ENCODE measurements around the gene MRPL41.
A peak's percentile ranks its signal among the peaks of the same experiment; 100 is the strongest.

MRPL41 gene

GRCh38 chr9:137579259-137579604 is 27.6 kb downstream of the MRPL41 start:
- Histone ChIP-seq H3K9ac (ENCODE audit: low read length) (no peak overlapping the region), H3K27me3 (ENCODE audit: control insufficient read depth in 1 of 2, insufficient read depth in 2 of 2, low read length in 2 of 2) (no peaks in the 10 kb centered on the region), H3K36me3 (ENCODE audit: insufficient read depth, low read length) (peaks cover 36% of the 10 kb centered on the region), H3K4me3 (ENCODE audit: low read depth in 1 of 2, low read length in 2 of 2) (peak overlapping the region; percentile 73 to 89), H3K9me3 (ENCODE audit: low read length) (no peaks in the 10 kb centered on the region), H3K27ac (ENCODE audit: low read depth, low read length) (peak overlapping the region; percentile 93), H3K4me1 (ENCODE audit: insufficient read depth, low read length) (peaks cover 21% of the 10 kb centered on the region)

GRCh38 chr9:137580209-137580953 is 28.7 kb downstream of the MRPL41 start:
- no peaks in the 10 kb centered on the region for H3K9me3 ChIP-seq (ENCODE audit: low read length)
- H3K9ac ChIP-seq (ENCODE audit: low read length) = no peak overlapping the region
- H3K4me1 ChIP-seq (ENCODE audit: insufficient read depth, low read length) = peaks cover 21% of the 10 kb centered on the region
- H3K27me3 ChIP-seq (ENCODE audit: control insufficient read depth in 1 of 2, insufficient read depth in 2 of 2, low read length in 2 of 2) = no peaks in the 10 kb centered on the region
- H3K4me3 ChIP-seq (ENCODE audit: low read depth in 1 of 2, low read length in 2 of 2) = no peak overlapping the region
- H3K27ac ChIP-seq (ENCODE audit: low read depth, low read length) = no peak overlapping the region
- H3K36me3 ChIP-seq (ENCODE audit: insufficient read depth, low read length) = peaks cover 25% of the 10 kb centered on the region

- Histone ChIP-seq H3K9ac (ENCODE audit: low read length) (no peak overlapping the region), H3K4me1 (ENCODE audit: insufficient read depth, low read length) (peaks cover 17% of the 10 kb centered on the region), H3K36me3 (ENCODE audit: insufficient read depth, low read length) (peaks cover 25% of the 10 kb centered on the region), H3K27me3 (ENCODE audit: control insufficient read depth in 1 of 2, insufficient read depth in 2 of 2, low read length in 2 of 2) (no peaks in the 10 kb centered on the region), H3K9me3 (ENCODE audit: low read length) (no peaks in the 10 kb centered on the region), H3K4me3 (ENCODE audit: low read depth in 1 of 2, low read length in 2 of 2) (no peak overlapping the region), H3K27ac (ENCODE audit: low read depth, low read length) (no peak overlapping the region)
Observed at GRCh38 chr9:137580954-137581322, 29.3 kb downstream of the MRPL41 start.

DNA sequence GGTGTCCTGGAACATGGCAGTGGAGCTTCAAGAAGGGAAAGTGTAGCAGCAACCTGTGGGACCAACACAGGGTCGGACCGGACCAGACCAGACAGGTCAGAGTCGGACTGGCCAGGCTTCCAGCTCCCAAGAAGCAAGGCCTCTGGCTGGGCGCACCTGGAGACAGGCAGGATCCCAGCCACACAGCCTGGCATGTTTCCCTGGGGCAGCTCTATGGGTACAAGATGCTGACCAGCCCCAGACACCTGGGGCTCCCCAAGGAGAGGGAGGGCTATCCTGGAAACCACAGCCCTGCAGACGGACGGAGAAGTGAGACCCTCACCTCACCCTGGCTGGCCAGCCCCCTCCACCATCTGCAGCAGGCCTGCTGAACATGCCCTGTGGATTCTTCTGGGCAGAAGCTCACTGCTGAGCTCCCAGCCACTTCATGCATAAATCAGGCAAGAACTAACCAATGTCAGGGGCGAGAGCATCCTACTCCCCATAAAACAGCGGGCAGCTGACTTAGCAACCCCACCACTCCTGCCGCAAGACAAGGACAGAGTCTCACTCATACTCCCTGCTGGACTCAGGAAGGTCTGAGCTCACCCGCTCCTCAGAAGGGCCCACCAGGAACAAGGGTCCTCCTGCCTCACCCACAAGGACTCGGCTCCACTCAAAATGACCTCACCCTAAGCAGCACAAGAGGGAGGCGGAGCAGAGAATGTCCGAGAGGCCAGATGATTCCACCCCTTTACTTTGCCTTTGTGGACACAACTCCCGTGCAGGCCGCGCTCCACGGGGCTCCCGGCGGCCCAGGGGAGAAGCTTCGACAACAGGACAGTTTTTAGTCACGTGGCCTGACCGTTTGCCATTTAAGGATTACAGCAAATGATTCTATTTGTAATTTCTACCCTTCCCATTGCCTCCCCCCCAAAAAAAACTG is 29.9 kb downstream of the MRPL41 start:
- H3K9me3 ChIP-seq (ENCODE audit: low read length) = no peaks in the 10 kb centered on the region
- H3K27ac ChIP-seq (ENCODE audit: low read depth, low read length) = no peak overlapping the region
- H3K36me3 ChIP-seq (ENCODE audit: insufficient read depth, low read length) = peaks cover 28% of the 10 kb centered on the region
- H3K4me3 ChIP-seq (ENCODE audit: low read depth in 1 of 2, low read length in 2 of 2) = no peak overlapping the region
- peaks cover 13% of the 10 kb centered on the region for H3K4me1 ChIP-seq (ENCODE audit: insufficient read depth, low read length)
- H3K9ac ChIP-seq (ENCODE audit: low read length) = no peak overlapping the region
- H3K27me3 ChIP-seq (ENCODE audit: control insufficient read depth in 1 of 2, insufficient read depth in 2 of 2, low read length in 2 of 2) = no peaks in the 10 kb centered on the region

- H3K9ac ChIP-seq (ENCODE audit: low read length) = no peak overlapping the region
- H3K36me3 ChIP-seq (ENCODE audit: insufficient read depth, low read length) = peaks cover 36% of the 10 kb centered on the region
- H3K27me3 ChIP-seq (ENCODE audit: control insufficient read depth in 1 of 2, insufficient read depth in 2 of 2, low read length in 2 of 2) = no peaks in the 10 kb centered on the region
- no peak overlapping the region for H3K4me3 ChIP-seq (ENCODE audit: low read depth in 1 of 2, low read length in 2 of 2)
- no peaks in the 10 kb centered on the region for H3K9me3 ChIP-seq (ENCODE audit: low read length)
- no peak overlapping the region for H3K27ac ChIP-seq (ENCODE audit: low read depth, low read length)
- H3K4me1 ChIP-seq (ENCODE audit: insufficient read depth, low read length) = peaks cover 7% of the 10 kb centered on the region
Observed at GRCh38 chr9:137582286-137582860, 30.7 kb downstream of the MRPL41 start.

DNA sequence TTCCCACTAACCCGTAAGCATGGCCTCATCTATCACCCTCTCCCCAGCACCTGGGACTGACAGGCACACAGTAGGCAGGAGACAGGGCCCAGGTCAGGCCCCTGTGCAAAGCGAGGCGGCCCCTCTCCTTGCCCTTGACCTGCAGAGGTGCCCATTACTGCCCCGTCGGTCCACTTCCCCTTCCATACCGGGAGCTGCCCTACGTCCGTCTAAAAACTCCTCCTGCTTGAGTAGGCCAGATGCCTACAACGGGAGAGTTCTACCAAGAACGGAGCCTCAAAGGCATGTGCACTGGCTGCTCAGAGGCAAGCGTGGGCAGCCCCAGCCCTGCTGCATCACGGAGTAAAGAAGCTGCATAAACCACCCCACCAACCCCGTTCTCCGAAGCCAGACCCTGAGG is 31.7 kb downstream of the MRPL41 start:
- Histone ChIP-seq H3K4me3 (ENCODE audit: low read depth in 1 of 2, low read length in 2 of 2) (no peak overlapping the region), H3K4me1 (ENCODE audit: insufficient read depth, low read length) (no peaks in the 10 kb centered on the region), H3K36me3 (ENCODE audit: insufficient read depth, low read length) (peaks cover 41% of the 10 kb centered on the region), H3K27me3 (ENCODE audit: control insufficient read depth in 1 of 2, insufficient read depth in 2 of 2, low read length in 2 of 2) (no peaks in the 10 kb centered on the region), H3K9me3 (ENCODE audit: low read length) (no peaks in the 10 kb centered on the region), H3K27ac (ENCODE audit: low read depth, low read length) (no peak overlapping the region), H3K9ac (ENCODE audit: low read length) (no peak overlapping the region)

- no peak overlapping the region for H3K9ac ChIP-seq (ENCODE audit: low read length)
- peaks cover 4% of the 10 kb centered on the region for H3K4me1 ChIP-seq (ENCODE audit: insufficient read depth, low read length)
- no peaks in the 10 kb centered on the region for H3K27me3 ChIP-seq (ENCODE audit: control insufficient read depth in 1 of 2, insufficient read depth in 2 of 2, low read length in 2 of 2)
- H3K36me3 ChIP-seq (ENCODE audit: insufficient read depth, low read length) = peaks cover 41% of the 10 kb centered on the region
- H3K9me3 ChIP-seq (ENCODE audit: low read length) = no peaks in the 10 kb centered on the region
- no peak overlapping the region for H3K27ac ChIP-seq (ENCODE audit: low read depth, low read length)
- H3K4me3 ChIP-seq (ENCODE audit: low read depth in 1 of 2, low read length in 2 of 2) = no peak overlapping the region
Observed at GRCh38 chr9:137583957-137584356, 32.3 kb downstream of the MRPL41 start.

GRCh38 chr9:137586854-137587253 is 35.2 kb downstream of the MRPL41 start:
- Histone ChIP-seq H3K9me3 (ENCODE audit: low read length) (no peaks in the 10 kb centered on the region), H3K36me3 (ENCODE audit: insufficient read depth, low read length) (peaks cover 41% of the 10 kb centered on the region), H3K4me1 (ENCODE audit: insufficient read depth, low read length) (peaks cover 15% of the 10 kb centered on the region), H3K4me3 (ENCODE audit: low read depth in 1 of 2, low read length in 2 of 2) (no peak overlapping the region), H3K27me3 (ENCODE audit: control insufficient read depth in 1 of 2, insufficient read depth in 2 of 2, low read length in 2 of 2) (no peaks in the 10 kb centered on the region), H3K27ac (ENCODE audit: low read depth, low read length) (no peak overlapping the region), H3K9ac (ENCODE audit: low read length) (no peak overlapping the region)

- H3K27me3 ChIP-seq (ENCODE audit: control insufficient read depth in 1 of 2, insufficient read depth in 2 of 2, low read length in 2 of 2) = no peaks in the 10 kb centered on the region
- peaks cover 30% of the 10 kb centered on the region for H3K36me3 ChIP-seq (ENCODE audit: insufficient read depth, low read length)
- H3K9me3 ChIP-seq (ENCODE audit: low read length) = no peaks in the 10 kb centered on the region
- no peak overlapping the region for H3K9ac ChIP-seq (ENCODE audit: low read length)
- peaks cover 15% of the 10 kb centered on the region for H3K4me1 ChIP-seq (ENCODE audit: insufficient read depth, low read length)
- H3K27ac ChIP-seq (ENCODE audit: low read depth, low read length) = no peak overlapping the region
- no peak overlapping the region for H3K4me3 ChIP-seq (ENCODE audit: low read depth in 1 of 2, low read length in 2 of 2)
Observed at GRCh38 chr9:137588311-137588710, 36.6 kb downstream of the MRPL41 start.

GRCh38 chr9:137588891-137589290 is 37.2 kb downstream of the MRPL41 start:
- Histone ChIP-seq H3K4me3 (ENCODE audit: low read depth in 1 of 2, low read length in 2 of 2) (peak overlapping the region in 1 of 2 donors; percentile 47), H3K27ac (ENCODE audit: low read depth, low read length) (no peak overlapping the region), H3K27me3 (ENCODE audit: control insufficient read depth in 1 of 2, insufficient read depth in 2 of 2, low read length in 2 of 2) (no peaks in the 10 kb centered on the region), H3K9ac (ENCODE audit: low read length) (no peak overlapping the region), H3K4me1 (ENCODE audit: insufficient read depth, low read length) (peaks cover 15% of the 10 kb centered on the region), H3K9me3 (ENCODE audit: low read length) (no peaks in the 10 kb centered on the region), H3K36me3 (ENCODE audit: insufficient read depth, low read length) (peaks cover 24% of the 10 kb centered on the region)

GRCh38 chr9:137589441-137590122 is 37.9 kb downstream of the MRPL41 start:
- Histone ChIP-seq H3K4me3 (ENCODE audit: low read depth in 1 of 2, low read length in 2 of 2) (peak overlapping the region in 1 of 2 donors; percentile 47), H3K9me3 (ENCODE audit: low read length) (no peaks in the 10 kb centered on the region), H3K27ac (ENCODE audit: low read depth, low read length) (peak overlapping the region; percentile 35), H3K4me1 (ENCODE audit: insufficient read depth, low read length) (peaks cover 15% of the 10 kb centered on the region), H3K36me3 (ENCODE audit: insufficient read depth, low read length) (peaks cover 24% of the 10 kb centered on the region), H3K27me3 (ENCODE audit: control insufficient read depth in 1 of 2, insufficient read depth in 2 of 2, low read length in 2 of 2) (no peaks in the 10 kb centered on the region), H3K9ac (ENCODE audit: low read length) (no peak overlapping the region)
